GM12875 (cell line): ENCODE data around the gene MAPKAP1.

Source experiments
- H3K4me3 ChIP-seq: one replicate; pipeline ENCODE4 v1.5.1; 2011; ENCODE audit warnings: low read depth, low read length, control low read depth
- TF ChIP-seq, protein P1 (sequence below): IDR thresholded peaks from 2 replicates; pipeline ENCODE4 v1.5.1; 2011; ENCODE audit warnings: low read depth, mild to moderate bottlenecking, control low read depth, inconsistent platforms, low read length, moderate library complexity, borderline replicate concordance; ENCODE audit not compliant: insufficient read depth

Gene MAPKAP1

DNA sequence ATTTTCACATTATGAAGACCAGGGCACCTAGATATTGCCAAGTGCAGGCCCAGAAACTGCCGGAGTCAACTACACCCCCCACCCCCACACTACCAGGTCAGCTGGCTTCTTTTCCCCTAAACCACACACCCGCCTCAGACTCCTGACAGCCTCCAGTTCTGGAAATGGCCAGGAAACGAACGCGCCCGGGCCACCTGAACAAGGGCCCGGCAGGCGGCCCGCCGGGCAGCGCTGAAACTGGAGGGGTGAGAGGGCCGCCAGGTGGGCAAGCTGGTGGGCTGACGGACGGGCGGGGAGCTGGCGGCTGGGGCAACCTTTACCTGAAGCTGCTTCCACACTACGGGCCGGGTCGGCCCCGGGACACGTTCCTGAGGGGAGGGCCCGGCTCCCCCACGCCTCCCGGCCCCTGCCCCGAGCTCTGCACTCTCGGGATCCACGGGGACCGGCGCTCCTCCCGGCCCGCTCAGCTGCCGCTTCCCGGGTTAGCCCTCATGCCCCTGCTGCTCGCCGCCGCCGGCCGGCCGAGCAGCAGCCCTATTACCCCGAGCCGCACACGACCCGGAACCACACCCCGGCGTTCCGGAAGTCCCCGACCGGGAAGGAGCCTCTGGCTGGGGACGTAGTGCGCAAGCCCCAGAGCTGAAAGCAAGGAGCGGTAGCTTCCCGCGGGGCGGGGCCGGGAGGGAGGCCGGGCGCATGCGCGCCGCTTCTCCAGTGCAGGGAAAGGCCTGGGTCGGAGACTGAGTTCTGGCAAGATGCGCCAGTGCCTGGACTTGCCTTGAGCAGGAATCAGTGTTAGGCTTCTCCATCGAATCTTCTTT, at the start of gene MAPKAP1:
Gene MAPKAP1, minus strand, starts transcription at position 558 of the 821 bp plus-strand sequence. CDS start 34,634 bp downstream, outside the sequence.
- TF ChIP-seq, protein P1, sequence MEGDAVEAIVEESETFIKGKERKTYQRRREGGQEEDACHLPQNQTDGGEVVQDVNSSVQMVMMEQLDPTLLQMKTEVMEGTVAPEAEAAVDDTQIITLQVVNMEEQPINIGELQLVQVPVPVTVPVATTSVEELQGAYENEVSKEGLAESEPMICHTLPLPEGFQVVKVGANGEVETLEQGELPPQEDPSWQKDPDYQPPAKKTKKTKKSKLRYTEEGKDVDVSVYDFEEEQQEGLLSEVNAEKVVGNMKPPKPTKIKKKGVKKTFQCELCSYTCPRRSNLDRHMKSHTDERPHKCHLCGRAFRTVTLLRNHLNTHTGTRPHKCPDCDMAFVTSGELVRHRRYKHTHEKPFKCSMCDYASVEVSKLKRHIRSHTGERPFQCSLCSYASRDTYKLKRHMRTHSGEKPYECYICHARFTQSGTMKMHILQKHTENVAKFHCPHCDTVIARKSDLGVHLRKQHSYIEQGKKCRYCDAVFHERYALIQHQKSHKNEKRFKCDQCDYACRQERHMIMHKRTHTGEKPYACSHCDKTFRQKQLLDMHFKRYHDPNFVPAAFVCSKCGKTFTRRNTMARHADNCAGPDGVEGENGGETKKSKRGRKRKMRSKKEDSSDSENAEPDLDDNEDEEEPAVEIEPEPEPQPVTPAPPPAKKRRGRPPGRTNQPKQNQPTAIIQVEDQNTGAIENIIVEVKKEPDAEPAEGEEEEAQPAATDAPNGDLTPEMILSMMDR: no peak

DNA sequence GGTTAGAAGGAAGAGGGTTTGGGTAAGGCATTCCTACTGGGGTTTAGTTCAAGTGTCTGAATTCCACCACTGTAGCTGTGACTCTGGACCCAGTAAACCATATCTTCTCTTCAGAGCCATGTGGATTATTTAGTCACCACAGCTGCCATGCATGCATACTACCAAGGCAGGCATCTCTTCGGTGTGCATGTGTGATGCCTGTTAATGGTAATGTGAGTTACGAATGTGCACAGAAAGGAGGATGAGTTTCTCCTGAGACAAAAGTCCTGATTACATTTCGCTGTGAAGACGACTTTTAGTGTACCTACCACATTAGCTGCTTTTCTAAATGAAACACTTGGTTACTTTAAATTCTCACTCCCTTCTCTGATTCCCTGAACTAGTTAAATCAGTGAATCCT, 49.5 kb upstream of the MAPKAP1 start:
- H3K4me3 ChIP-seq: no peak overlapping the region
- TF ChIP-seq, protein P1: no peak

More for the DNA sequence above, at the start of gene MAPKAP1:
- H3K4me3 ChIP-seq: peak within 1 kb of the TSS; percentile 98

DNA sequence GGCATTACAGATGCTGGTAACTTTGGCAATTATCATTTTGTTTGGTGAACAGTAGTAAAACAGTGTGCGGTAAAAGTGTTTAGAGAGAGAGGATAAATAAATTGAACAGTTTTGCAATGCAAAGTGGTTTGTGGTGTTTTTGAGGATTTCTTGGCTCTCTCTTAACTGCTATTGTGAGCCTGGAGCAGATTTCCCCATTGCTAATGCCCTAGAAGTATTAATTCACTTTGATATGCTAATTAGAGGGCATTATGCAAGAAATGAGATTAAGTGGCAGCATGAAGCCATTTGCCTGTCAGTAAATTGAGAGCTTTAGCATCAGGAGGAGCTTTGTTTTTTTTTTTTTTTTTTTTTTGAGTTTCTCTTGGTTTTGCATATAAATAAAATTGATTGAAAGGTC, 48.3 kb upstream of the MAPKAP1 start:
- H3K4me3 ChIP-seq: no peak overlapping the region
- TF ChIP-seq, protein P1: no peak

DNA sequence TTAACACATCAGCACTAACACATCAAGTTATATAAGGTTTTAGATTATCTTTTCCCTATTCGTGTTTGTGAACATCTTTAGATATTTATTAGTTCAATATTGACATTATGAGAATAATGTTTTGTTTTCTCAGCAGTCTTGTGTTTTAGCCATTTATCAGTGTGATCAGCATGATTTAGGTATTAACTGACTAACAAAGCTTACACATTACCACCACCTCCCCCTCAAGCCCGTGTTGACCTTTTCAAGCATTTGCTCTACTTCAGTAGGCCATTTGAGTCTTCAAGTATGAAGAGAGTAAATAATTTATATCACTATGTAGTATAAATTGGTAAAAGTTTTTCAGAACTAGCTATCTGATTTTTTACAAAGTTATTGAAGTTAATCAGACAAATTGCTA, 47.1 kb upstream of the MAPKAP1 start:
- TF ChIP-seq, protein P1: no peak
- H3K4me3 ChIP-seq: no peak overlapping the region

DNA sequence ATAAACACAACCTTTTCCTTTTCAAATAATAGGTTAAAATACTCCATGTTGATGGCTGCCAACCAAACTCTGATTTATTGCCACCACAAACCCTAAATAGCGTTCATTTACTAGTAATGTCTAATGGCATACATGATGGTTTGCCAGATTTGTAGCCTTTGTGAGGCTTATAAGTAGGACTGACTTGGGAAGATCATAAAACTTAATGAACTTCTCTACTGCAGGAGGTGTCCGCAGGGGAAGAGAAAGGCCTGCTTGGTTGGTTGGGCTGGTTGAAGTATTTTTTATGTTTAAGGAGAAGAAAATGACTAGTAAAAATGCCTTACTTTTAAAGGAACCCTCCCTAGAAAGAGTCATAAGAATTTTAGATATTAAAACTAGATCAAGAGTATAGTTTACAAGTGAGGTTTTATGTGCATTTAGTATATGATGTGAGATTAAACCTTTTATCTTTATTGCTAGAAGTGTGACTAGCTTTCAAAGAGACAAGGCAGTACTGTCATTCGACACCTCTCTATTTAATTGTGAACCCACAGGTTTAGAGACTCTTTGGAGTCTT, 45.1 kb upstream of the MAPKAP1 start:
- H3K4me3 ChIP-seq: no peak overlapping the region
- TF ChIP-seq, protein P1: no peak

DNA sequence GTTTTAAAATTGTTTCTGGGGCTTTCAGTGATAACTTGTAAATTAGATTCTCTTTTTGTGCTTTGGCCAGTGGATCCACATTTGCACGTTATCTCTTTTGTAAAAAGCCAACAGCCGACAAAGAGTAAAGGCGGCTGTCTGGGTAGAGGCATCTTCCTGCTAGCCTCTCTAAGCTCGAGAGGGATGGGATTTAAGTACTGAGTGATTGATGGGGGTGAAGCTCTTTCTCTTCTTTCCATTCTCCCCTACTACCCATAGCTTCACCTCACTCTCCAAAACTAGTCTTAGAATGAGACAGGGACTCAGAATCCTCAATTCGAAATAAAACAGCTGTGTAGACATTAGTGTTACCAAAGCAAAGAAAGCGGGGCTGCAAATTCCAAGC, 43.6 kb upstream of the MAPKAP1 start:
- no peak overlapping the region for H3K4me3 ChIP-seq
- TF ChIP-seq, protein P1: no peak
